Kidney epithelial cell (primary cell): Measurements from ENCODE around the gene RIOK3. TPM values are rescaled to one million over a fixed set of nuclear protein-coding genes. Genes with fewer than 3 reads are reported as not detected.

Source experiments
- DNase-seq: peaks from one replicate; pipeline ENCODE4 v3.0.0-alpha.2; 2010; ENCODE audit warnings: low read depth
- H3K27me3 ChIP-seq: 2 replicates; pipeline ENCODE4 v1.6.0; 2011; ENCODE audit warnings: low read length; ENCODE audit not compliant: control insufficient read depth, insufficient read depth
- H3K36me3 ChIP-seq: 2 replicates; pipeline ENCODE4 v1.5.1; 2011; ENCODE audit warnings: low read length; ENCODE audit not compliant: control insufficient read depth, insufficient read depth
- H3K4me3 ChIP-seq: 2 replicates; pipeline ENCODE4 v1.5.1; 2011; ENCODE audit warnings: low read depth, mild to moderate bottlenecking, control low read depth, low read length
- total RNA-seq: library from RNA; depleted of rRNA; stranded (reverse); fragments of >200 nt; gene quantifications from 2 replicates; pipeline ENCODE4 v1.2.3, GENCODE V29; 2015
- TF ChIP-seq, protein P1 (sequence below): IDR thresholded peaks from 2 replicates; pipeline ENCODE4 v1.5.1; 2011; ENCODE audit warnings: mild to moderate bottlenecking, moderate library complexity, low read length, control low read depth, inconsistent platforms; ENCODE audit not compliant: insufficient read depth, poor library complexity, severe bottlenecking

The RIOK3 gene, protein sequence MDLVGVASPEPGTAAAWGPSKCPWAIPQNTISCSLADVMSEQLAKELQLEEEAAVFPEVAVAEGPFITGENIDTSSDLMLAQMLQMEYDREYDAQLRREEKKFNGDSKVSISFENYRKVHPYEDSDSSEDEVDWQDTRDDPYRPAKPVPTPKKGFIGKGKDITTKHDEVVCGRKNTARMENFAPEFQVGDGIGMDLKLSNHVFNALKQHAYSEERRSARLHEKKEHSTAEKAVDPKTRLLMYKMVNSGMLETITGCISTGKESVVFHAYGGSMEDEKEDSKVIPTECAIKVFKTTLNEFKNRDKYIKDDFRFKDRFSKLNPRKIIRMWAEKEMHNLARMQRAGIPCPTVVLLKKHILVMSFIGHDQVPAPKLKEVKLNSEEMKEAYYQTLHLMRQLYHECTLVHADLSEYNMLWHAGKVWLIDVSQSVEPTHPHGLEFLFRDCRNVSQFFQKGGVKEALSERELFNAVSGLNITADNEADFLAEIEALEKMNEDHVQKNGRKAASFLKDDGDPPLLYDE
- 79.8 and 90.6 TPM in 2 replicates for total RNA-seq

DNA sequence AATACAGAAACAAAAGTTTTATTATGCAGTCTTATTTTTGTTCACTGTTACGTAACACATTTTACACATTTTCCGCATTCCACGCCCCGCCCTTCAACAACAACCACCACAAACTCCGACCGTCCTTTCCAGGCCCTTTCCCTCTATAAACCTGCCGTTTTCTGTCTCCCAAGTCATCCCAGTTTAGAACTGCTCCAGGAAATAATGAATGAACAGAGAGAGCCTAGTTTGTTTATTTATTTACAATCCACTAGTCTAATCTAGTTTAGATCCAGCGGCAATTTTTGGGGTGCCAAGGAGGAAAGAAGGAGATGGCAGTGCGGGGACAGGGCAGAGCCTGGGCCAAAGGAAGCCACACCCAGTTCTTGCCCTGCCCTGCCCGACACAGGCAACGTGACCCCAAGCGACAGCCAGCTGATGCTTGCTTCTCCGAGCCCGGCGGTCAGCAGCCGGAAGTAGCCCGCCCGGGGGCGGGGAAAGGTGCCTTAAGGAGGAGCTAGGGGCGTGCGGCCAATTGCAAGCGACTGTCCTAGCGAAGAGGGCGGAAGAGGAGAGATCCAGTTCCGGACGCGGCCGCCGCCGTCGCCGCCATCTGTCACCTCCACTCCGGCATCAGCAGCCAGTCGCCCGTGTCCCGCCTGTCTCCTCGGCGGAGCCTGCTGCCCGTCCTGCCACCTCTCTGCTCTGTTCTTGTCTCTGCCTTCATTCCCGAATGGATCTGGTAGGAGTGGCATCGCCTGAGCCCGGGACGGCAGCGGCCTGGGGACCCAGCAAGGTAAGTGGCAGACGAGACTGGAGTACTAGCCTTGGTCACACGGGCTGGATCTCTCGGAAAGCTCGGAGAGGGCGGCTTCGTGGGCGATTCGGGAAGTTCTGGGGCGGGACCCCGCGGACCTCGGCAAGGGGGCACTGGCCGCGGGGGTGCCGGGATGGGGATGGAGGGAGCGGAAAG is at the start of gene RIOK3:
Gene RIOK3, plus strand, starts transcription at position 560 of the 952 bp plus-strand sequence. Its CDS starts 153 bp downstream, at position 713.
- Histone ChIP-seq H3K27me3 (no peaks in the 10 kb centered on the region), H3K36me3 (no peaks in the 10 kb centered on the region), H3K4me3 (peak within 1 kb of the TSS; percentile 80)
- DNase-seq = peak; percentile 88
- TF ChIP-seq, protein P1, sequence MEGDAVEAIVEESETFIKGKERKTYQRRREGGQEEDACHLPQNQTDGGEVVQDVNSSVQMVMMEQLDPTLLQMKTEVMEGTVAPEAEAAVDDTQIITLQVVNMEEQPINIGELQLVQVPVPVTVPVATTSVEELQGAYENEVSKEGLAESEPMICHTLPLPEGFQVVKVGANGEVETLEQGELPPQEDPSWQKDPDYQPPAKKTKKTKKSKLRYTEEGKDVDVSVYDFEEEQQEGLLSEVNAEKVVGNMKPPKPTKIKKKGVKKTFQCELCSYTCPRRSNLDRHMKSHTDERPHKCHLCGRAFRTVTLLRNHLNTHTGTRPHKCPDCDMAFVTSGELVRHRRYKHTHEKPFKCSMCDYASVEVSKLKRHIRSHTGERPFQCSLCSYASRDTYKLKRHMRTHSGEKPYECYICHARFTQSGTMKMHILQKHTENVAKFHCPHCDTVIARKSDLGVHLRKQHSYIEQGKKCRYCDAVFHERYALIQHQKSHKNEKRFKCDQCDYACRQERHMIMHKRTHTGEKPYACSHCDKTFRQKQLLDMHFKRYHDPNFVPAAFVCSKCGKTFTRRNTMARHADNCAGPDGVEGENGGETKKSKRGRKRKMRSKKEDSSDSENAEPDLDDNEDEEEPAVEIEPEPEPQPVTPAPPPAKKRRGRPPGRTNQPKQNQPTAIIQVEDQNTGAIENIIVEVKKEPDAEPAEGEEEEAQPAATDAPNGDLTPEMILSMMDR = no peak

DNA sequence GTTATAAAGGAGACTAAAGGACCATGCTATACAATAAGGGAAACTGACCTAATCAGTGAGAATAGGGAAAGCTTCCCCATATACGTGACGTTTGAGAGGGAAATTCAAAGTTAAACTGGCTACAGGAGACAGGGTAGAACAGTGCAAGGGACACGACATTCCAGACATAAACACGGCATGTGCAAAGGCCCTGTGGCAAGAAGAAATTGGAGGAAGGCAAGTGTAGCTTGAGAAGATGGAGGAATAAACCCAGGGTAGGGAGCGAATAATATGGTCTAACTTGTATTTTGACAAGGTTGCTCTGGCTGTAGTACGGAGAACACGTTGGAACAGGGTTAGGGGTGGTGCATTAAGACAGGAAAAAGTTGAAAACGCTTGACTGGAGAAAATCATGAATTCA is 49.8 kb upstream of the RIOK3 start:
- Histone ChIP-seq H3K4me3 (no peak overlapping the region), H3K27me3 (no peaks in the 10 kb centered on the region), H3K36me3 (no peaks in the 10 kb centered on the region)
- no peak for DNase-seq
- TF ChIP-seq, protein P1 = no peak

GRCh38 chr18:23405636-23406035 is 47.5 kb upstream of the RIOK3 start:
- Histone ChIP-seq H3K27me3 (no peaks in the 10 kb centered on the region), H3K4me3 (no peak overlapping the region), H3K36me3 (no peaks in the 10 kb centered on the region)
- DNase-seq = no peak
- TF ChIP-seq, protein P1 = no peak

- TF ChIP-seq, protein P1 = no peak
- DNase-seq = no peak
These were observed 46.8 kb upstream of the RIOK3 start for GRCh38 chr18:23406271-23406787.

DNA sequence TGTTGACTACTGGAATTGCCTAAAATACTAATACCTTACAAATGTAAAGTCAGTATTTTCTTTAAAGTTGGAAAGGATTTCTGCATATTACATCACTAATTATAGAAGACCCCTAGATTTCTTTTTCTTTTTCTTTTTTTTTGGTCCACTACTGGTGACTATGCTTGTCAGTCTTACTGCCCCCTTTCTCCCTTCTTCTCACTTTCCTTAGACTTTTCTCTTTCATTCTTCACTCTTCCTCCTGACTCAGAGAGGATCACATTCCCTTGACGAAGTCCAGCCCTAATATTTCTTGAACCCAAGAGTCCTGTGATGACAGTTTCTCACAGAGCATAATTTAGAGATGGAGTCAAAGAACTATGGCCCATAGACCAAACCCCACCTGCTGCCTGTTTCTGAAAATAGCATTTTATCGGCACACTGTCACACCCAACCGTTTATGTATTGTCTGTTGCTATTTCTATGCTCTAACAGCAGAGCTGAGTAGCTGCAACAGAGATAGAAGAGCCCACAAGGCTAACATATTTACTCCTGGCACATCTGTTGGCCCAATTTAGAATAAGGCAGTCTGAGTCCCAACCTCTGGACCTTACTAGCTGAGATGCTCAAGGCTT is 40.6 kb upstream of the RIOK3 start:
- Histone ChIP-seq H3K36me3 (no peaks in the 10 kb centered on the region), H3K27me3 (no peaks in the 10 kb centered on the region), H3K4me3 (no peak overlapping the region)
- TF ChIP-seq, protein P1 = no peak
- DNase-seq = no peak

More at GRCh38 chr18:23406271-23406787, 46.8 kb upstream of the RIOK3 start:
- Histone ChIP-seq H3K4me3 (no peak overlapping the region), H3K36me3 (no peaks in the 10 kb centered on the region), H3K27me3 (no peaks in the 10 kb centered on the region)
